C4-2B (cell line): ENCODE results near the gene CYTIP.
"Not testable (repeated sequence)": the region's sequence is repeated elsewhere in the genome, so short reads cannot be mapped to it uniquely, and the experiment has no call there.

Experiments
- ZFX ChIP-seq: fragments of 450-650 bp; IDR thresholded peaks from 2 replicates; pipeline ENCODE4 v1.6.1; 2017
- TF ChIP-seq, protein P1 (sequence below): fragments of 450-650 bp; conservative IDR thresholded peaks from 2 replicates; pipeline ENCODE4 v1.5.1; 2017; ENCODE audit warnings: mild to moderate bottlenecking

DNA sequence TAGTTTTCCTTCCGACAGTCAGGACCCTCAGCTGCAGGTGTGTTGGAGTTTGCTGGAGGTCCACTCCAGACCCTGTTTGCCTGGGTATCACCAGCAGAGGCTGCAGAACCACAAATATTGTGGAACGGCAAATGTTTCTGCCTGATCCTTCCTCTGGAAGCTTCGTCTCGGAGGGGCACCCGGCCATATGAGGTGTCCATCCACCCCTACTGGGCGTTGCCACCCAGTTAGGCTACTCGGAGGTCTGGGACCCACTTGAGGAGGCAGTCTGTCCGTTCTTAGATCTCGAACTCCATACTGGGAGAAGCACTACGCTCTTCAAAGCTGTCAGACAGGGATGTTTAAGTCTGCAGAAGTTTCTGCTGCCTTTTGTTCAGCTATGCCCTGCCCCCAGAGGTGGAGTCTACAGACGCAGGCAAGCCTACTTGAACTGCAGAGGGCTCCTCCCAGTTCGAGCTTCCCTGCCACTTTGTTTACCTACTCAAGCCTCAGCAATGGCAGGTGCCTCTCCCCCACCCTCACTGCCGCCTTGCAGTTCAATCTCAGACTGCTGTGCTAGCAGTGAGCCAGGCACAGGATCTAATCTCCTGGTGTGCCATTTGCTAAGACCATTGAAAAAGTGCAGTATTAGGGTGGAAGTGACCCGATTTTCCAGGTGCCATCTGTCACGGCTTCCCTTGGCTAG, 40.9 kb downstream of the CYTIP start:
- TF ChIP-seq, protein P1, sequence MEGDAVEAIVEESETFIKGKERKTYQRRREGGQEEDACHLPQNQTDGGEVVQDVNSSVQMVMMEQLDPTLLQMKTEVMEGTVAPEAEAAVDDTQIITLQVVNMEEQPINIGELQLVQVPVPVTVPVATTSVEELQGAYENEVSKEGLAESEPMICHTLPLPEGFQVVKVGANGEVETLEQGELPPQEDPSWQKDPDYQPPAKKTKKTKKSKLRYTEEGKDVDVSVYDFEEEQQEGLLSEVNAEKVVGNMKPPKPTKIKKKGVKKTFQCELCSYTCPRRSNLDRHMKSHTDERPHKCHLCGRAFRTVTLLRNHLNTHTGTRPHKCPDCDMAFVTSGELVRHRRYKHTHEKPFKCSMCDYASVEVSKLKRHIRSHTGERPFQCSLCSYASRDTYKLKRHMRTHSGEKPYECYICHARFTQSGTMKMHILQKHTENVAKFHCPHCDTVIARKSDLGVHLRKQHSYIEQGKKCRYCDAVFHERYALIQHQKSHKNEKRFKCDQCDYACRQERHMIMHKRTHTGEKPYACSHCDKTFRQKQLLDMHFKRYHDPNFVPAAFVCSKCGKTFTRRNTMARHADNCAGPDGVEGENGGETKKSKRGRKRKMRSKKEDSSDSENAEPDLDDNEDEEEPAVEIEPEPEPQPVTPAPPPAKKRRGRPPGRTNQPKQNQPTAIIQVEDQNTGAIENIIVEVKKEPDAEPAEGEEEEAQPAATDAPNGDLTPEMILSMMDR = not testable (repeated sequence)
- TF ChIP-seq ZFX = not testable (repeated sequence)
